ENCODE data around the gene RPTOR.
A peak's percentile ranks its signal among the peaks of the same experiment; 100 is the strongest.

RPTOR gene

GRCh38 chr17:80879723-80880647, 335.3 kb downstream of the RPTOR start:
- DNase-seq (ENCODE audit: low read depth), result no peak

- no peak for DNase-seq (ENCODE audit: low read depth)
These were observed 336.0 kb downstream of the RPTOR start for GRCh38 chr17:80880648-80880985.

- no peak for DNase-seq (ENCODE audit: low read depth)
These were observed 336.7 kb downstream of the RPTOR start for GRCh38 chr17:80881306-80881705.

GRCh38 chr17:80882323-80882722, 337.7 kb downstream of the RPTOR start:
- DNase-seq (ENCODE audit: low read depth), result no peak

- no peak for DNase-seq (ENCODE audit: low read depth)
These were observed 338.5 kb downstream of the RPTOR start for GRCh38 chr17:80882926-80883685.

GRCh38 chr17:80883831-80884735, 339.4 kb downstream of the RPTOR start:
- no peak for DNase-seq (ENCODE audit: low read depth)

- DNase-seq (ENCODE audit: low read depth), result no peak
These were observed 340.2 kb downstream of the RPTOR start for GRCh38 chr17:80884811-80885210.

- DNase-seq (ENCODE audit: low read depth), result no peak
These were observed 341.4 kb downstream of the RPTOR start for GRCh38 chr17:80885947-80886582.

- no peak for DNase-seq (ENCODE audit: low read depth)
These were observed 342.3 kb downstream of the RPTOR start for GRCh38 chr17:80886641-80887573.

- no peak for DNase-seq (ENCODE audit: low read depth)
These were observed 343.1 kb downstream of the RPTOR start for GRCh38 chr17:80887639-80888175.

GRCh38 chr17:80888276-80889160, 343.9 kb downstream of the RPTOR start:
- DNase-seq (ENCODE audit: low read depth), result no peak

GRCh38 chr17:80889231-80890195, 344.9 kb downstream of the RPTOR start:
- no peak for DNase-seq (ENCODE audit: low read depth)

GRCh38 chr17:80890196-80890920, 345.7 kb downstream of the RPTOR start:
- no peak for DNase-seq (ENCODE audit: low read depth)

GRCh38 chr17:80890921-80891396, 346.3 kb downstream of the RPTOR start:
- DNase-seq (ENCODE audit: low read depth), result no peak

GRCh38 chr17:80891397-80892018, 346.9 kb downstream of the RPTOR start:
- peak; percentile 99 for DNase-seq (ENCODE audit: low read depth)

- DNase-seq (ENCODE audit: low read depth), result peak; percentile 100
These were observed 347.6 kb downstream of the RPTOR start for GRCh38 chr17:80892019-80892855.

Data from ELR (cell line).